Astrocyte of the spinal cord (primary cell): ENCODE results near the gene MOSMO.

Experiments used
- DNase-seq: peaks from one replicate; pipeline ENCODE4 v3.0.0; 2011; ENCODE audit warnings: low read depth, low spot score
- H3K4me3 ChIP-seq: 2 replicates; pipeline ENCODE4 v1.5.1; 2011; ENCODE audit warnings: low read depth, mild to moderate bottlenecking, low read length, moderate library complexity
- in situ Hi-C: cut with HindIII; loops from 2 replicates; pipeline ENCODE4 v1.10.0; 2017; ENCODE audit warnings: low sequenced_read_pairs
- TF ChIP-seq, protein P1 (sequence below): IDR thresholded peaks from 2 replicates; pipeline ENCODE4 v1.5.1; 2012; ENCODE audit warnings: low read depth, mild to moderate bottlenecking, low read length, inconsistent platforms

Gene MOSMO

DNA sequence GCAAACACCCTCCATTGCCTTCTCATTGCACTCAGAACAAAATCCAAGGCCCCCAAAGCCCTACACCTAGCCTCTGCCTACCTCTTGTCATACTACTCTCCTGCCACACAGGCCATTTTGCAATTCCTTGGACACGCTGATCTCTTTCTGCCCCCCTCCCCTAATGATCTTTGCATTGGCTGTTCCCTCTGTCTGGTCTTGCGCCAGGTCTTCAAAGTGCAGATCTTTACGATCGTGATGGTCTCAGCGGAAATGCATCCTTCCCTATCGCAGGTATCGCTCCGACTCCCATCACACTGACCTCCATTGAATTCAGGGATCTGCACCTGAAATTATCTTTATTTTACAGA, 777 bp upstream of the MOSMO start:
- DNase-seq: no peak
- in situ Hi-C loops: no loop called here
- H3K4me3 ChIP-seq: peak overlapping the region; percentile 85
- TF ChIP-seq, protein P1, sequence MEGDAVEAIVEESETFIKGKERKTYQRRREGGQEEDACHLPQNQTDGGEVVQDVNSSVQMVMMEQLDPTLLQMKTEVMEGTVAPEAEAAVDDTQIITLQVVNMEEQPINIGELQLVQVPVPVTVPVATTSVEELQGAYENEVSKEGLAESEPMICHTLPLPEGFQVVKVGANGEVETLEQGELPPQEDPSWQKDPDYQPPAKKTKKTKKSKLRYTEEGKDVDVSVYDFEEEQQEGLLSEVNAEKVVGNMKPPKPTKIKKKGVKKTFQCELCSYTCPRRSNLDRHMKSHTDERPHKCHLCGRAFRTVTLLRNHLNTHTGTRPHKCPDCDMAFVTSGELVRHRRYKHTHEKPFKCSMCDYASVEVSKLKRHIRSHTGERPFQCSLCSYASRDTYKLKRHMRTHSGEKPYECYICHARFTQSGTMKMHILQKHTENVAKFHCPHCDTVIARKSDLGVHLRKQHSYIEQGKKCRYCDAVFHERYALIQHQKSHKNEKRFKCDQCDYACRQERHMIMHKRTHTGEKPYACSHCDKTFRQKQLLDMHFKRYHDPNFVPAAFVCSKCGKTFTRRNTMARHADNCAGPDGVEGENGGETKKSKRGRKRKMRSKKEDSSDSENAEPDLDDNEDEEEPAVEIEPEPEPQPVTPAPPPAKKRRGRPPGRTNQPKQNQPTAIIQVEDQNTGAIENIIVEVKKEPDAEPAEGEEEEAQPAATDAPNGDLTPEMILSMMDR: no peak

DNA sequence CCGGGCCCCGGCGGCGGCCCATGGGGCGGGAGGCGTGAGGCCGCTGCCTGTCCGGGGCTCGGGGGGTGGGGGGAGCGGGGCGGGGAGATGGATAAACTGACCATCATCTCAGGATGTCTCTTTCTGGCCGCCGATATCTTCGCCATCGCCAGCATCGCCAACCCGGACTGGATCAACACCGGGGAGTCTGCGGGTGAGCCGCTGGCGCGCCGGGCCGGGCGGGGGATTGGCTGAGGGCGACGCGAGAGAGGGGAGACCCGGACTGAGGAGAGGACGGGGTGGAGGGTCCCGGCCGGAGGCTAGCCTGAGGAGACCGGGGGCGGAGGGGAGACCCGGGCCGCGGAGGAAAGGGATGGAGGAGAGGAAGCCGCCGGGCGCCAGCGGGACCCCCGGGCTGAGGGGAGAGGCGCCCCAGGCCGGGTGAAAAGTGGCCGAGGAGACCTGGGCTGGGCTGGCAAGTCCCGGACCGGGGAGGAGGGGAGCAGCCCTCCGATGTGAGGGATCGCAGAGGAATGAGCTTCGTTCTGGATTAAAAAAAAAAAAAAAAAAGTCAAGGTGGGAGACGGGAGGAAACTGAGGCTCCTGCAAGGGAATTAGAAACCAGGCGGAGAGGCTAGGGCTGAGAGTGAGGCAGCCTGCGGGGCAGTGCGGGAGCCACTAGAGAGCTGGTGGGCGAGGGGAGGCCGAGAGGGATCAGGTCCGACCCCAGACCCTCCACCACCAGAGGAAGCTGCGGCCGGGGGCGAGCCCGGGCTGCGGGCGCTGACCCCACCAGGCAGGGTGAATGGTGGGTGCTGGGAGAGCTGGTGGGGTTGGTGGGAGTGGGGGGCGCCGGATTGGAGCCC, 526 bp downstream of the MOSMO start:
- TF ChIP-seq, protein P1: no peak
- H3K4me3 ChIP-seq: peak overlapping the region; percentile 85
- DNase-seq: no peak
- in situ Hi-C loops: no loop called here

DNA sequence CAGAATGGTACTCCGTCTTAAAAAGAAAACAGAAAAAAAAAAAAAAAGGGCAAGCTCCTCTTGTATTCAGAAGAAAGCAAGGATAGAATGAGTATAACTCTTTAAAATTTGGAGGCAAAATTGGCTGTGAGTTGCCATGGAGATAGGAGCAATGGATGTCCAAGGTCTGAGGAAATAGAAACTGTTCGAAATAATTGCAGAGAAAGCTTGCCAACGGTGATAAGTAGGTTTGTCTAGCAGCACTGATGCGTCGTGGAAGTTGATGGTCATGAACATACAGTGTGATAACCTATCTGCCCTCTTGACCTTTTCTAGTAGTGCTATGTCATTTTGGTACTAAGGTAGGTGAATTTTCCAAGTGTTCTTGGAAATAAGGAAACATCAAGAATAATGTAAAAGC, 3.0 kb downstream of the MOSMO start:
- no peak overlapping the region for H3K4me3 ChIP-seq
- TF ChIP-seq, protein P1: no peak
- DNase-seq: no peak
- in situ Hi-C loops: no loop called here

DNA sequence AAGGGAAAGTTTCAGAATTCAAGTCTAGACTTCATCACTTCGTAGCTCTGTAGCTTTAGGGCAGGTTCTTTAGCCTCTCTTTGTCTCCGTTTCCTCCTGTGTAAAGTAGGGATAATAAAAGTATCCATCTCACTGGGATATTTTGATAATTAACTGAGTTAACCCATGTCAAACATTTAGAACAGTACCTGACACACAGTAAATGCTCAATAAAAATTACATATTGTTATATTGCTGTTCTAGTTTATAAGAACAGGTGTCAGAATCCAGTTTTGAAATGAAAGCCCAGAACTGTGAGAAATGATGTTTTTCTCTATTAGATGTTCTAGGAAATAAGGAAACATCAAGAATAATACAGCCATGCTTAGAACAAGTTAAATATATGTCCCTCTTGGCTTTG, 4.3 kb downstream of the MOSMO start:
- TF ChIP-seq, protein P1: no peak
- no peak for DNase-seq
- no peak overlapping the region for H3K4me3 ChIP-seq
- in situ Hi-C loops: no loop called here

DNA sequence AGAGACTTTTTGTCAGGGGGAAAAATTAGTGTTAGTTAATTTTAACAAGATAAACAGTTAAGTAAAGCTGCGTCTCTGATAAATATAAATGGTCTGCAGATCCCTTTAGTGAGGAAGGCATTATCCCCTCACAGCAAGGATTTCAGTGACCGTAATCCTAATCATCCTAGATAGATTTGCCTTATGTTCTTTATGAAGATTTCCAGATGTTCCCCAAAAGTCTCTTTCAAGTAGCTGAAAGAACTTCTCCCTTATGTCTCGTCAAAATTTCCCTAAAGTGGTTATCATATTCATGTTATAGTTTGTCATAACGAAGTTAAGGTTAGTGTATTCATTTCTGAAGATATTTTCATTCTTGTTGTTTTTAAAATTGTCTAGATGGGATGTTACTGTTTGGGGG, 5.6 kb downstream of the MOSMO start:
- TF ChIP-seq, protein P1: no peak
- in situ Hi-C loops: no loop called here
- H3K4me3 ChIP-seq: no peak overlapping the region

DNA sequence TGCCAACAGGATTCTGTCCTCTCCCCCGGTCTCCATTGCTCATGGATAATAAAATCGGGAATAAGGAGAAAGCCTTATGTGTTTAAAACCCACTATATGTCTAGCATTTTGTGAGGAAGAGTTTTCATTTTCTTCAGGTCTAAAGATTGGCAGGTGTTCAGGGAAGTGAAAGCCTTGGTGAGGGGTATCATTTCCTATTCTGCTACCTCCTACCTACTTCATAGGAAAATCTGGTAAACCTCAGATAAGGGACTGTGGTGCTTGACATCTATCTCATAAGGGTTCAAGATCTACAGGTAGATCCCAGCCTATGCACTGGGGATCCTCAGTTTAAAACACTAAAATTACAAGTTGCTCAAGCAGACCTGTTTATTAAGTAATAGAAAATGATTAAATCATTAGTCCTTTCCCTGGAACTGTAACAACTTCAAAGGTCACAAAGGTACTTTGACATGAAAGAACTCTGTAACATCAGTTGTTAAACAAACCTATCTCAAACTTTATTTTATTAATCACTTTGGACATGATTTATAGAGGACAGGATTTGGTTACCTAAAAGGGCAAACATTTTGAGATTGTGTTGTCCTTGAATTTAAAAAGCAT, 6.5 kb downstream of the MOSMO start:
- TF ChIP-seq, protein P1: no peak
- no peak overlapping the region for H3K4me3 ChIP-seq
- no peak for DNase-seq
- in situ Hi-C loops: no loop called here

More for the DNA sequence above, 5.6 kb downstream of the MOSMO start:
- no peak for DNase-seq
